GM12801 (cell line): ENCODE data around the gene ATP9A.

Experiments used
- CTCF ChIP-seq: IDR thresholded peaks from one replicate; pipeline ENCODE4 v1.5.1; 2011; ENCODE audit warnings: control low read depth; ENCODE audit not compliant: insufficient read length; ENCODE audit errors: extremely low read depth

The ATP9A gene

GRCh38 chr20:51570739-51571459 lies 197.3 kb downstream of the ATP9A start:
- no peak for TF ChIP-seq CTCF

DNA sequence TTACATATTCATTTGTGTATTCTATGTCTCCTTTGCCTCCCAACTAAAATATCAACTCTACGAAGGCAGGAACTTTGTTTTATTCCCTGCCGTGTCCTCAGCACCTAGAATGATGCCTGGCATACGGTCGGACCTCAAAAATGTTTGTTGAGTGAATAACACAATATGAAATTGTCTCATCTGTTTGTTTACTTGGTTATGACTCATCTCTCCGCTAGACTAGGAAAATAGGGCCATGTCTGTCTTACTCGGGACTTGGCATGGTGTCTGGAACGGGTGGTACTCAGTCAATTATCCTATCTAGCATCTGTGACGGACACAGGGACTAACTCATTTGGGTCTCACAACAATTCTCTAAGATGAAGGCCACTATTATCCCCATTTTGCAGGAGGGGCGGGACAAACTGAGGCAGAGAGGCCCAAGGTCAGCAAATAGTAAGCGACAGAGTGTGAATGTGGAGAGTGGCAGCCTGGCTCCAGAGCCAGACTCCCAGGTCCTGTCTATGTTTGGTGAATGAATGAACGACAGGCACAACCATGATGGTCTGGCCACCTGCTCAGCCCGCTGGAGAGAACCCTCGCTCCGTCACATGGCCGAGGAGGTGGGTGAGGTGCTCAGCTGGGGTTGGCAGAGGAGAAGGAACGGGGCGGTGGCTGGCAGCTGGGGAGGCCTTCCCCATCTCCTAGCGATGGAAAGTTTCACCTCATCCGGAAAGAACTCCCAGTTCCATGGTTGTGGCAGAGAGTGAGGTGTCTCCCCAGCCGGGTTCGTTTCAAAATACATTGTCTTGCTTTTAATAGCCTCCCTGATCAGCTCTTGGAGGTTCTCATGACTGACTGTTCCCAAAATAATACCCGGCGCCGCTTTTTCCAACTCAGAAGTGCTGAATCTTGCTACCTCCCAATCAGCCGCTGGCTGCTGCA lies 198.1 kb downstream of the ATP9A start:
- TF ChIP-seq CTCF = no peak

GRCh38 chr20:51567622-51568021 lies 200.6 kb downstream of the ATP9A start:
- no peak for TF ChIP-seq CTCF

- no peak for TF ChIP-seq CTCF
Measured at GRCh38 chr20:51566594-51566993, 201.6 kb downstream of the ATP9A start.

GRCh38 chr20:51565298-51566144 lies 202.7 kb downstream of the ATP9A start:
- TF ChIP-seq CTCF = no peak

GRCh38 chr20:51563486-51564332 lies 204.5 kb downstream of the ATP9A start:
- no peak for TF ChIP-seq CTCF
